ENCODE measurements around the gene TNNT2.

The TNNT2 gene

DNA sequence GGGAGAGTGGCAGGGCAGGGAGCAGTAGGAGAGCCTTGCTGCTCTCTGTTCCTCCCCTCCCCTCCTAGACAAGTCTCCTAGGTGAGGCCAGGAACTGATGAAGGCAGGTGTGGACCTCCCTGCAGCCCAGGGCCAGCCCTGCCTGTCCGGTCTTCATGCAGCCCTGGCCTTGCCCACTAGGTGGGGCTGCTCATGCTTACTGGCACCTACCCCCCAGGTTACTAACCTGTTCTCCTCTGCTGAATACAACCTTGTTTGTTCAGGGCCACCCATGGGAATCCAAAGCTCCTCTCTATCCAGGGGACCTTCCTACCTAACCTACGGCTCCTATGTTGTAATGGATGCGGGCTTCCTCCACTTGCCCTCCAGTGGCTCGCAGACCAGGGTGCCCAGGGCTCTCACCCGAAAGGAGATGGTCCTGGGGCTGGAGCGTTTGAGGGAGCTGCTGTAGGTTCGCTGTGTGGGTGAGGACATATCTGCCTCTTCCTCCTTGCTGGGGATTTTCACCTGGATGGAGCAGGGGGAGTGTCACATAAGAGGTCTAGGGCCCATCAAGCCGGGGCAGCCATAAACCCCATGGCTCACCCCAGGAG lies 7.9 kb upstream of the TNNT2 start:
- TF ChIP-seq, protein P1, sequence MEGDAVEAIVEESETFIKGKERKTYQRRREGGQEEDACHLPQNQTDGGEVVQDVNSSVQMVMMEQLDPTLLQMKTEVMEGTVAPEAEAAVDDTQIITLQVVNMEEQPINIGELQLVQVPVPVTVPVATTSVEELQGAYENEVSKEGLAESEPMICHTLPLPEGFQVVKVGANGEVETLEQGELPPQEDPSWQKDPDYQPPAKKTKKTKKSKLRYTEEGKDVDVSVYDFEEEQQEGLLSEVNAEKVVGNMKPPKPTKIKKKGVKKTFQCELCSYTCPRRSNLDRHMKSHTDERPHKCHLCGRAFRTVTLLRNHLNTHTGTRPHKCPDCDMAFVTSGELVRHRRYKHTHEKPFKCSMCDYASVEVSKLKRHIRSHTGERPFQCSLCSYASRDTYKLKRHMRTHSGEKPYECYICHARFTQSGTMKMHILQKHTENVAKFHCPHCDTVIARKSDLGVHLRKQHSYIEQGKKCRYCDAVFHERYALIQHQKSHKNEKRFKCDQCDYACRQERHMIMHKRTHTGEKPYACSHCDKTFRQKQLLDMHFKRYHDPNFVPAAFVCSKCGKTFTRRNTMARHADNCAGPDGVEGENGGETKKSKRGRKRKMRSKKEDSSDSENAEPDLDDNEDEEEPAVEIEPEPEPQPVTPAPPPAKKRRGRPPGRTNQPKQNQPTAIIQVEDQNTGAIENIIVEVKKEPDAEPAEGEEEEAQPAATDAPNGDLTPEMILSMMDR (IDR thresholded peaks at IDR 0.05; ENCODE audit: extremely low read depth, missing control alignments): peak; percentile 93
- peak; percentile 83 for DNase-seq (ENCODE audit: low spot score)

DNA sequence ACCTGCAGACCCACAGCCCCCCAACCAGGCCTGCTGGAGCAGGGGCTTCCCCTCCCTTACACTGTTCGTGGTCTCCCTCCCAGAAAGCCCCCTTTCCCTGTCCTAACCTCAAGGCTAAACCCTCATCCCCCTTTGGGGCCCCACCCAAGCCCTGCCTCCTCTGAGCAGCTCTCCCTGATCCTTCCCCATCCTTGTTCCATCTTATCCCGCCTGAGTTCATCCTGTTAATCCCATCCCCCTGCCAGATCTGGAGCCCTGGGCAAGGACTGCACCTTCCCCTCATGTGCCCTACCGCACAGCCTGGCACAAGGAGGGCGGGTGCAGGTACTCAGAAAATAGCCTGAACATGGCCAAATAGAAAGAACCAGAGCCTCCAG lies 6.9 kb upstream of the TNNT2 start:
- no peak for DNase-seq (ENCODE audit: low spot score)
- TF ChIP-seq, protein P1 (IDR thresholded peaks at IDR 0.05; ENCODE audit: extremely low read depth, missing control alignments): no peak

DNA sequence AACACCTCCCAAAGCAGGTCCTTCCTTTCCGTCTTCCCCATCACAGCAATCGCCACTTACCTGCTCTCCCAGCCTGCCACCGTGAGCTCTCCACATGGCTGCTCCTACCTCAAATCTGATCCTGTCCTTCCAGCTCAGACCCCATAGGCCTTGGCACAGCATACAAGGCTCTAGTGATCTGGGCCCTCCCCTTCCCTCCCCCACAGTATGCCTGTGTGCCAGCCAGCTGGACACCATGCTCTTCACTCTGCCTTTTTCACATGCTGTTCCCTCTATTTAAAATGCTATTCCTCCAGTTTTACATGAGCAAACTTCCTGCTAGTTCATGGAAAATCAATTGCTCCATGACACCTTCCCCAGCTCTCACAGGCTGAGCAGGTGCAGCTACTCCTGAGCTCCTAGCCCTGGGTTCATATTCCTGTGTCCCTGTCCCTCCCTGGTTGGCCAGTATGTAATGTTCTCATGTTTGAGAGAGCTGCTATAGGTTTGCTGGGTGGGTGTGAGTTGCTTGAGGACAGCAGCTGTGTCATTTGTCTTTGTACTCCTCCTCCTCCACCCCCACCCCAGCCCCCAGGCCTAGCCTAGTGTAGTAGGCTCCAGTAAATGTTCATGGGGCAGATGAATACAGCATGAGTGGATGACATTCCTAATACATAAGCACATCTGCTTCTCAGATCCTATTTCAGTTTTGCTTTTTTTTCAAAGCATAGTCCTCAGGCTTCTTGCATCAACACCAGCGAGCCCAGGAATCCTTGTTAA lies 6.3 kb upstream of the TNNT2 start:
- no peak for DNase-seq (ENCODE audit: low spot score)
- TF ChIP-seq, protein P1 (IDR thresholded peaks at IDR 0.05; ENCODE audit: extremely low read depth, missing control alignments): no peak

DNA sequence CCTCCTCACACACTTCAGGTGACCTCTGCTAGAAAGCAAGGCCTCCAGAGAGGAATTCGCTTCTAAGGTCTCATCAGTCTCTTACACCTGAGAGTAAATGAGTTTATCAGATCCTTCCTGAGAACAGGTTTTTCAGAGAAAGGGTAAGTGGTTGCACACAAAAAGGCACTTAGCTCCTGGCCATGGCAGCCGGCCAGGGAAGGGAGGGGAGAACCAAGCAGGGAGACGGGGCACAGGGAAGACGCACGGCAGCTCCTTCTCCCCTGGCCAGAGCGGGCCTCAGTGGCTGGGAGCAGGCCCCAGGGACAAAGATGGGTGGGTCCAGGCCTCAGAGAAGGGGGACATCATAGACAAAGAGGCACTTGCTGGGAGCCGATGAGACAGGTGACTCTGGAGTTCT lies 3.6 kb upstream of the TNNT2 start:
- TF ChIP-seq, protein P1 (IDR thresholded peaks at IDR 0.05; ENCODE audit: extremely low read depth, missing control alignments): no peak
- DNase-seq (ENCODE audit: low spot score): no peak

DNA sequence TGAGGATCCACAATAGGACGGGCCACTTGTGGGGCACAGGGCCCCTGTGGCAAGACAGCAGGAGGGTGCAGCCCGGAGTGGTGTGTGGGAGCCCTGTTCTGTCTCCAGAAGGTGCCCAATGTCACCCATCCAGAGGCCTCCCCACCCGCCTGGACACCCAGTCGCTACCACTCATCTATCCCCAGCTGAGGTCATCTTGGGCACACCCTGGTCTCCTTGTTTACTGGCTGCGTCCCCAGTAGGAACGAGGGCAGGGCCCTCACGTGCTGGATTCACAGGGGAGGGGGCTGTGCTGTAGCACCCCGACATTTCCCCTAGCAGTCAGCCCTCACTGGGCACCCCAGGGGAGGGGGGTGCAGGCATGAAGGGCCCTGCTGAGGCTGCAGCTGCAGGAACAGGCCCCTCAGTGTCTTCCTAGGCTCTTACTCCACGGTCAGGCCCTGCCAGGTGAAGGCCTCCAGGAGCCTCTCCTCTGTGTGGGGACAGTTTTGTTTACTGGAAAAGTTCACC lies 2.3 kb upstream of the TNNT2 start:
- TF ChIP-seq, protein P1 (IDR thresholded peaks at IDR 0.05; ENCODE audit: extremely low read depth, missing control alignments): no peak
- DNase-seq (ENCODE audit: low spot score): no peak

DNA sequence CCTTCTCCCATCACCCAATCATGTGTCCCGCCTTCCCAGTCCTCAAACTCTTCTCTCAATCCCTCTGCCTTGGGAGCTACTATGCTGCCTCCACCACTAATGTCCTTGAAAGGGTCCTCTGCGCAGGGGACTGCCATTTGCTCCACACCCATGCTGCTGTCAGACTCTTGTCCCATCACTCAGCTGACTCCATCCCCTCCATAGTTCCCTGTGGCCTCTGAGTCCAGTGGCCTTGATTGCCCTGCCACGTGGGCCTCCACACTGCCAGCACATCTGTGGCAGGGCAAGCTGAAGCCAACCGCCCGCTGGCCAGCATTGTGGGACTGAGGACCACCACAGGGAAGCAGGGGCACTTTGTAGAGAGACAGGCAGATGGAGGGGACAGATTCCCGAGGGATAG lies 1.3 kb upstream of the TNNT2 start:
- TF ChIP-seq, protein P1 (IDR thresholded peaks at IDR 0.05; ENCODE audit: extremely low read depth, missing control alignments): no peak
- no peak for DNase-seq (ENCODE audit: low spot score)

All from GM20000 (cell line).